ENCODE measurements around the gene REPS2. TPM values are rescaled to one million over a fixed set of nuclear protein-coding genes. Genes with fewer than 3 reads are reported as not detected.

REPS2 gene
- total RNA-seq, 1 experiment from 2014 or later, result 3.7 TPM

- Histone ChIP-seq H3K56ac (ENCODE audit: insufficient read length, low read depth, low read length) (no peak overlapping the region), H3K4ac (ENCODE audit: low read depth, low read length) (no peak overlapping the region), H3K14ac (ENCODE audit: insufficient read depth, low read length) (no peak overlapping the region), H4K20me1 (ENCODE audit: control insufficient read depth, insufficient read depth, insufficient read length) (no peaks in the 10 kb centered on the region), H3K4me2 (ENCODE audit: insufficient read depth, insufficient read length, low read length) (no peak overlapping the region), H2BK5ac (ENCODE audit: insufficient read length, low read length) (no peak overlapping the region), H3K9ac (ENCODE audit: extremely low read depth, insufficient read length, low read length) (no peak overlapping the region), H3K23ac (ENCODE audit: insufficient read length, low read depth, low read length) (no peak overlapping the region), H3K27me3 (ENCODE audit: insufficient read depth, low read length) (no peaks in the 10 kb centered on the region), H3K4me1 (ENCODE audit: insufficient read depth, low read length) (no peaks in the 10 kb centered on the region), H4K8ac (replicated peaks; ENCODE audit: insufficient read length, low read depth, low read length) (no peak overlapping the region), H4K5ac (ENCODE audit: insufficient read length, low read depth, low read length) (no peak overlapping the region), H3K27ac (ENCODE audit: insufficient read length, low read depth, low read length) (no peak overlapping the region), H4K91ac (ENCODE audit: insufficient read length, low read depth, low read length) (no peak overlapping the region), H3K79me2 (ENCODE audit: insufficient read depth, low read length) (no peaks in the 10 kb centered on the region), H2BK120ac (ENCODE audit: low read depth, low read length, poor library complexity, severe bottlenecking) (no peak overlapping the region), H2AK5ac (ENCODE audit: insufficient read length, low read length) (no peak overlapping the region), H3K79me1 (ENCODE audit: insufficient read depth, low read depth, low read length, poor library complexity, severe bottlenecking) (no peaks in the 10 kb centered on the region), H3K23me2 (ENCODE audit: insufficient read length, low read depth, low read length, poor library complexity, severe bottlenecking) (no peaks in the 10 kb centered on the region), H3K9me3 (ENCODE audit: control insufficient read depth, low read depth, low read length) (no peaks in the 10 kb centered on the region), H3K18ac (ENCODE audit: insufficient read length, low read depth, low read length) (no peak overlapping the region), H3T11ph (ENCODE audit: low read length) (no peak overlapping the region), H2AFZ (ENCODE audit: low read length) (no peak overlapping the region), H2BK15ac (ENCODE audit: low read depth, low read length) (no peak overlapping the region), H2BK20ac (ENCODE audit: low read depth, low read length, poor library complexity, severe bottlenecking) (no peak overlapping the region), H2BK12ac (ENCODE audit: insufficient read length, low read depth, low read length) (no peak overlapping the region)
- no peaks in the 10 kb centered on the region for H3K4me1 Mint-ChIP-seq
- peaks cover 2% of the 10 kb centered on the region; the same call in 1 of the 2 replicates for H3K27me3 Mint-ChIP-seq (ENCODE audit: low read depth)
- WGBS (ENCODE audit: extremely low coverage, insufficient read length, low lambda C conversion rate), result no CpG with 5 or more reads among the region's 3 CpGs
- peaks cover 0 to 5% (median 0%) of the 10 kb centered on the region in 3 experiments; a peak in 2 of 7 replicates for H3K36me3 Mint-ChIP-seq (ENCODE audit: insufficient read depth in 1 of 3, low read depth in 3 of 3)
- TF ChIP-seq, protein P1, sequence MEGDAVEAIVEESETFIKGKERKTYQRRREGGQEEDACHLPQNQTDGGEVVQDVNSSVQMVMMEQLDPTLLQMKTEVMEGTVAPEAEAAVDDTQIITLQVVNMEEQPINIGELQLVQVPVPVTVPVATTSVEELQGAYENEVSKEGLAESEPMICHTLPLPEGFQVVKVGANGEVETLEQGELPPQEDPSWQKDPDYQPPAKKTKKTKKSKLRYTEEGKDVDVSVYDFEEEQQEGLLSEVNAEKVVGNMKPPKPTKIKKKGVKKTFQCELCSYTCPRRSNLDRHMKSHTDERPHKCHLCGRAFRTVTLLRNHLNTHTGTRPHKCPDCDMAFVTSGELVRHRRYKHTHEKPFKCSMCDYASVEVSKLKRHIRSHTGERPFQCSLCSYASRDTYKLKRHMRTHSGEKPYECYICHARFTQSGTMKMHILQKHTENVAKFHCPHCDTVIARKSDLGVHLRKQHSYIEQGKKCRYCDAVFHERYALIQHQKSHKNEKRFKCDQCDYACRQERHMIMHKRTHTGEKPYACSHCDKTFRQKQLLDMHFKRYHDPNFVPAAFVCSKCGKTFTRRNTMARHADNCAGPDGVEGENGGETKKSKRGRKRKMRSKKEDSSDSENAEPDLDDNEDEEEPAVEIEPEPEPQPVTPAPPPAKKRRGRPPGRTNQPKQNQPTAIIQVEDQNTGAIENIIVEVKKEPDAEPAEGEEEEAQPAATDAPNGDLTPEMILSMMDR (conservative IDR thresholded peaks at IDR 0.05), result no peak
- H3K4me3 Mint-ChIP-seq, result no peak overlapping the region
- peaks cover 2 to 6% of the 10 kb centered on the region in 2 experiments; a peak in 2 of 5 replicates for H3K9me3 Mint-ChIP-seq
- H3K27ac Mint-ChIP-seq, result no peak overlapping the region; a peak in 1 of 7 replicates
- no peak for DNase-seq
These were observed 31.9 kb downstream of the REPS2 start for GRCh38 chrX:16978193-16978984.
